ENCODE measurements around the gene MVB12B.

MVB12B gene

GRCh38 chr9:126519660-126520420 is 193.2 kb downstream of the MVB12B start:
- no peak for TF ChIP-seq CTCF (conservative IDR thresholded peaks at IDR 0.05)
- H3K27ac ChIP-seq = no peak overlapping the region

GRCh38 chr9:126520453-126520852 is 193.8 kb downstream of the MVB12B start:
- no peak for TF ChIP-seq CTCF (conservative IDR thresholded peaks at IDR 0.05)

DNA sequence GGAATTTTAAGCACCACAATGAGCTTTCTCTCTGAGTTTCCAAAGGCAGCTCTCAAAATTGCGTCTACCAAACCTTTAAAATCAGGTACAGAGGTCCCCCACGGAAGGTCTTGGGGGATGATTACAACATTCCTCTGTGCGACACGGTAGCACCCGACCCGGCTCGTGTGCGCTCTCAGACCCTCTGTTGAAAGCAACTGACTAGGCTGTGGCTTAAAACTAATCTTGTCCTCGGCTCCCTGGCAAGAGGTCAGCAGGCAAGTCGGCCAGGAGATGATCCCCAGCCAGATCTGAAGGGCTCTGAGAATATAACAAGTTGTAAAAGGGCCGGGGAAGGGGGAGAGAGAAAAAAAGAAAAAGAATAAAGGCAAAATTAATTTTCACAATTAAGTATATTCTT is 194.5 kb downstream of the MVB12B start:
- H3K27ac ChIP-seq = no peak overlapping the region
- TF ChIP-seq CTCF (conservative IDR thresholded peaks at IDR 0.05) = no peak

More at GRCh38 chr9:126520453-126520852, 193.8 kb downstream of the MVB12B start:
- no peak overlapping the region for H3K27ac ChIP-seq

DNA sequence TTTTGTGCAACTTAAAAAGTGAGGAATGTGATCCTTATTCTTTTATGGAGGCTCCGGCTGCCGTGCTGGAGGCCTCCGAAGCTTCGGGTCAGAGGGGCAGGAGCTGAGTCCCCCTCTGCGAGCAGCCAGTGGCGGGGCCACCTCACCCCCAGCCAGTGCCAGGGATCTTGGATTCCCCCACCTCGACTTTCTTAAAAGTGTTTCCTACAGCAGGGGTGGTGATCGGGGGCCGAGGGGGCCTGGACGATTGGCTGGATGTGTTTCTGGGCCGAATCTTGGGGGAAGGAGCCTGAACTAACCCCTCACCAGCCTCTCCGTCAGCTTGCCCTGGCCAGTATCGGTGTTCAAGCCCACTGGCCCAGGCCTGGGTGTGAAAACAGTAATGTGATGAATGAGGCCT is 194.9 kb downstream of the MVB12B start:
- no peak overlapping the region for H3K27ac ChIP-seq
- TF ChIP-seq CTCF (conservative IDR thresholded peaks at IDR 0.05) = no peak

DNA sequence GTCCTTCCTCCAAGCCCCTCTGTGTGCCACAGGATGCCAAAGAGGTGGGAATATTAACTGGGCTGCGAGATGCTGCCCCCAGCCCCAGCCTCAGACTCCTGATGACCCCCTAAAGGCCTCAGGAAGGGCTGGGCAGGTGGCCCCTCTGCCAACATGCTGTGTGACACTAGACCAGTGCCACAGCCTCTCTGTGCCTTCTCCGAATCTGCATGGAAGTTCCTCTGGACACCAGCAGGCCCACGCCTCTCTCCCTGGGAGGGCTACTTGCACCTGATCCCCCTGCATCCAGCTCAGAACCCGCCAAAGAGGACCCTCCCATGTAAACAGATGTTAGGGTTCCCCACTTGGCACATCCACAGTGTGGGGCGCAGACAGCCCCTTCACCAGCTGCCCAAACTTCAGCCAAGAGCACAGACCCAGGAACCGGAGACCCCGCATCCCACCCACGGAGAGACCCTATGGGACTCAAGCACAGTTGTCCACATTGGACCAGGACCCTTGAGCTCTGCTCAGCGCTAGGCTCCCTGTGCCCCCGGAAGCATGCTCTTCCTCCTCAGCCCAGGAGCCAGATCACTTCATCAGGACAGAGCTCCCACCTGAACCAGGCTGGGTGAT is 195.5 kb downstream of the MVB12B start:
- no peak for TF ChIP-seq CTCF (conservative IDR thresholded peaks at IDR 0.05)
- no peak overlapping the region for H3K27ac ChIP-seq

- no peak overlapping the region for H3K27ac ChIP-seq
- TF ChIP-seq CTCF (conservative IDR thresholded peaks at IDR 0.05) = no peak
These were observed 196.2 kb downstream of the MVB12B start for GRCh38 chr9:126522612-126523356.

DNA sequence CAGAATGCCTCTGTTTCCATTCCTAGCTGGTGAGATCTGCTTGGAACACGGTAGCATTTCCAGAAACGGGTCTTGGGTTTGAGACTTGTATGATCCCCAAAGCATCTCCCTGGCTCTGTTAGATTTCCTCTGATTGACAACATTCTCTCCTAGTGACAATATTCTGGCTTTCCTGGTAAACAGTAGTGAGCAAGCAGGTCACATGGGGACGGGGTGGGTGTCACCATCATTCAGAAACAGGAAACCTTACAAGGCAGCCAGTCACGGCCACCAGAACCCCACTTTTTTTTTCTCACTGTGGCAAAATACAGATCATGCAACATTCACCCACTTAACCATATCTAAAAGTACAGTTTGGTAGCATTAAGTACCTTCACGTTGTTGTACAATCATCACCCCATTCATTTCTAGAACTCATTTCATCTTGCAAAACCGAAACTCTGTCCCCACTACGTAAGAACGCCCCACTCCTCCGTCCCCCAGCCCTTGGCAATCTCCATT is 197.0 kb downstream of the MVB12B start:
- no peak overlapping the region for H3K27ac ChIP-seq

More for the DNA sequence above, 197.0 kb downstream of the MVB12B start:
- TF ChIP-seq CTCF (conservative IDR thresholded peaks at IDR 0.05) = no peak
